WI38 (cell line): Measurements from ENCODE around the gene MIPOL1.
"Not testable (repeated sequence)": the region's sequence is repeated elsewhere in the genome, so short reads cannot be mapped to it uniquely, and the experiment has no call there.

Experiments used
- H3K4me3 ChIP-seq: 2 replicates; pipeline ENCODE4 v1.5.1; 2011; ENCODE audit warnings: low read depth, mild to moderate bottlenecking, control low read depth, low read length
- TF ChIP-seq, protein P1 (sequence below): IDR thresholded peaks from 2 replicates; pipeline ENCODE4 v1.5.1; 2012; ENCODE audit warnings: low read depth, mild to moderate bottlenecking, control low read depth, low read length

MIPOL1 gene

DNA sequence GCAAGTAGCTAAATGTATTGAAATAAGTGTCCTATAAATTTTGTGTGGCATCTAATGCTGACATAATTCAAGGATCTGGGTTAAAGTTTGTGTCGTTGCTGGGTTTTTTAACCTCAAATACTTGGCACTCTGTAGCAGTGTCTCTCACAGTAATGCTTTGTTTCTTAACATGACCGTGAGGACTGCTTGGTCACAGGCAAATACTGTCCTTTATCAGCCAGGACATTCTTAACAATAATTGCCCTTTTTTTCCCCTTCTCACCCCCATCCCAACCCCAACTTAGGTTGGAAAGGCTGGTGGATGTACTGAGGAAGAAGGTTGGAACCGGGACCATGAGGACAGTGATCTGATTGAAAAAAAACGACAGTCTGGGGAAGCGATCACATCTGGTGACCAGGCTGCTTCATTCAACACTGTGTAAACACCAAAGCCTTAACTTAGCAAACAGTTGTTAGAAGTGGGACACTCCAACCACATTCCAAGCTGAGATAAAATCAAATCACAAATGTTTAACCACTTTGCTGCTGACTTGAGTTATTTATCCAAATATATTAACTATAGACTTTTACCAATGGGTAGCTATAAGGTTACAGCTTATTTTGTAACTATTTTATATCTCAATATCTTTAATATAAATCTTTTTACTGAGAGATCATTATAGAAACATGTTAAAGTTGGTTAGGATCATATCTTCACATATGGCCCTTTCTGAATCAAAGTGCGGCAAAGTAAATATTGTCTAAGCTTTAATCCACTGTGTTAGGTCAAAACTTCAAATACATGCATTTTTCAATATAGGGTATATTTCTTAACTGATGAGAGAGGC, 349.1 kb downstream of the MIPOL1 start:
- TF ChIP-seq, protein P1, sequence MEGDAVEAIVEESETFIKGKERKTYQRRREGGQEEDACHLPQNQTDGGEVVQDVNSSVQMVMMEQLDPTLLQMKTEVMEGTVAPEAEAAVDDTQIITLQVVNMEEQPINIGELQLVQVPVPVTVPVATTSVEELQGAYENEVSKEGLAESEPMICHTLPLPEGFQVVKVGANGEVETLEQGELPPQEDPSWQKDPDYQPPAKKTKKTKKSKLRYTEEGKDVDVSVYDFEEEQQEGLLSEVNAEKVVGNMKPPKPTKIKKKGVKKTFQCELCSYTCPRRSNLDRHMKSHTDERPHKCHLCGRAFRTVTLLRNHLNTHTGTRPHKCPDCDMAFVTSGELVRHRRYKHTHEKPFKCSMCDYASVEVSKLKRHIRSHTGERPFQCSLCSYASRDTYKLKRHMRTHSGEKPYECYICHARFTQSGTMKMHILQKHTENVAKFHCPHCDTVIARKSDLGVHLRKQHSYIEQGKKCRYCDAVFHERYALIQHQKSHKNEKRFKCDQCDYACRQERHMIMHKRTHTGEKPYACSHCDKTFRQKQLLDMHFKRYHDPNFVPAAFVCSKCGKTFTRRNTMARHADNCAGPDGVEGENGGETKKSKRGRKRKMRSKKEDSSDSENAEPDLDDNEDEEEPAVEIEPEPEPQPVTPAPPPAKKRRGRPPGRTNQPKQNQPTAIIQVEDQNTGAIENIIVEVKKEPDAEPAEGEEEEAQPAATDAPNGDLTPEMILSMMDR, result no peak

DNA sequence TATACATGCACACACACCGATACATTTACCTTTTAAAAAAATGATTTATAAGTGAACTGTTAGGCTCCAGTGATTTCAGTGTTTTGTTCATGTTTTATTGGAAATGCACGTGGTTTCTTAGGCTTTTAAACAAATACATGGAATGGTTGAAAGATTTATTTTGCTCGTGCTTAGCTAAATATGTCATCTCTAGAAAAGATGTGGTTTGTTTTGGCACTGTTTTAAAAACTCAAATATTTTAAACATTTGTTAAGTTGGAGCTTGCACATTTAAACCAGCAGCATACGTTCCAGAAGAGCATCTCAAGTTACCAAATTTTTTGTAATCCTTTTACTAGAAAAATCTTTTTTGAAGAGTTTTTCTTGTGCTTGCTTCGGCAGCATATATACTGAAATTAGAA, 352.8 kb downstream of the MIPOL1 start:
- H3K4me3 ChIP-seq, result no peak overlapping the region
- TF ChIP-seq, protein P1, result no peak

More for the DNA sequence above, 349.1 kb downstream of the MIPOL1 start:
- no peak overlapping the region for H3K4me3 ChIP-seq

DNA sequence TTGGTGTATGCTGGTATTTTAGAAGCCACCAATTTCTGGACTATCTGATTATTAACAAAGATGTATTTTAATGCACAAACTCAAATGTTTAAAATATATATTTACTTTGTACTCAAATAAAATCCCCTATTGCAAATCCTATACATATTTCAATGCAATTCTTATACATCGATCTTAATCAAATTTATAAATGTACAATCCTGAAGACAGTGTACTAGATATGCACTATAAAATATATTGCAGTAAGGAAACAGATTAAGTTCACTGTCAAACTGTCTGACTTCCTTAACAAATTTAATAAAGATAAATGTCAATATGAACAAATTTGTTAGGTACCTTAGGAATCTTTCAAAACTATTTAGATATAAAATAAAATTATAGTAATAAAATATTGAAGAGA, 353.4 kb downstream of the MIPOL1 start:
- TF ChIP-seq, protein P1, result no peak
- H3K4me3 ChIP-seq, result no peak overlapping the region

DNA sequence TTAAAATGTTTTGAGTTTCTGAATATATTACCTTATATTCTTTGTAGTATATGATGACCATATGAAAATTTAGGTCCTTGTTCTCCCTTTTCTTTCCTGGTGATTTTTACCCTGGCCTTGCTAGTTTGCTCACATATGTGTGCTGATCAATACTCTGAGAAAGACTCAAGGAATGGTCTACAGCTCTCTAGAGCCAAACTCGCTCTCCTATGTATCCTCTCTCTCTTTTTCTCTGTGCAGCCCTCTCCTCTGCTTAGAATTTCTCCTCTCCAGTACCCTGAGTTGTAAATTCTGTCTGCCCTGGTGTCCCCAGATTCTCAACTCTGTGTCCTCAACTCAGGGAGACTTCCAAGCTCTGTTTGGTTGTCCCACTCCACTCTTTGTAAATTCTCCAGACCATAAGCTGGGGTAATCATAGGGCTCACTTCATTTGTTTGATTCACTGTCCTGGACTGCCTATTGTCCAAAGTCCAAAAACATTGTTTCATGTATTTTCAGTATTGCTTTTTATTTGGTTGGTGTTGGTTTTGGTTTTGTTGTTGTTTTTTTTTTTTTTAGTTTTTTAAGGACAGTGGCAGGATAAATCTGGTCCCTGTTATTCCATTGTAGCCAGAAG, 356.3 kb downstream of the MIPOL1 start:
- TF ChIP-seq, protein P1, result no peak
- no peak overlapping the region for H3K4me3 ChIP-seq

DNA sequence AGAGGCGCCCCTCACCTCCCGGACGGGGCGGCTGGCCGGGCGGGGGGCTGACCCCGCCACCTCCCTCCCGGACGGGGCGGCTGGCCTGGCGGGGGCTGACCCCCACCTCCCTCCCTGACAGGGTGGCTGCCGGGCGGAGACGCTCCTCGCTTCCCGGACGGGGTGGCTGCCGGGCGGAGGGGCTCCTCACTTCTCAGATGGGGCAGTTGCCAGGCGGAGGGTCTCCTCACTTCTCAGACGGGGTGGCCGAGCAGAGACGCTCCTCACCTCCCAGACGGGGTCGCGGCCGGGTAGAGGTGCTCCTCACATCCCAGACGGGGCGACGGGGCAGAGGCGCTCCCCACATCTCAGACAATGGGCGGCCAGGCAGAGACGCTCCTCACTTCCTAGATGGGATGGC, 357.9 kb downstream of the MIPOL1 start:
- H3K4me3 ChIP-seq, result not testable (repeated sequence)

DNA sequence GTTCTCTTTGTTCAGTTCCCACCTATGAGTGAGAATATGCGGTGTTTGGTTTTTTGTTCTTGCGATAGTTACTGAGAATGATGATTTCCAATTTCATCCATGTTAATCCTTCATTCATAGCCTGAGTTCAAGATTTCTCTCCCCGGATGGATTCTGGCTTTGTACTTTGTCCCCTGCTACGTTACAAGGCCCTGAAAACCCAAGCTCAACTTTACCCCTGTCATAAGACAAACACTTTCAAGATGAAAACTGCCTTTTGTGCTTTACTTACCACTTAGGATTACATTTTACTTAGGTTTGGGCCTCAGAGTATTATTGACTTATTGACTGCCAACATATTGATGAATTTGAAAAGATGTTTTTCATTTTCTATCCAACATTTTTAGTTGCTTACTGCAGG, 361.0 kb downstream of the MIPOL1 start:
- TF ChIP-seq, protein P1, result no peak
- no peak overlapping the region for H3K4me3 ChIP-seq

DNA sequence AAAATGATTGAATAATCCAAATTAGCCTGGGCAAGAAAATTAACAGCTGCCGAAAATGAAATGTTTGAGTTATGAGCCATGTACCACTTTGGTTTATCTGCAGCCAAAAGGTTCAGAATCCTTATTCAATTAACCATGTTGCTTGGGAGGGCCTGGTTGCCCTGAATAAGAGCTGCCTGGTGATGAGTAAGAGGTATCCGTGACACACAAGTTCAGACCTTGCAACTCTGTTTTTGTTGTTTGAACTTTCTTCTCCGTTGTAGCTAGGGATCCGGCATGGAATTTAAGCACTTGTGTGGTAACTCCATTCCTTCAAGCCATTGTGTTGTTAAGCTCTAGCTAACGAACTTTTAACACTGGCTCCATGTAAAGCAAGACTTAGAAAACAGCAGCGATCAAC, 361.6 kb downstream of the MIPOL1 start:
- no peak overlapping the region for H3K4me3 ChIP-seq
- TF ChIP-seq, protein P1, result no peak
